ENCODE results near the gene KRTAP5-5.

DNA sequence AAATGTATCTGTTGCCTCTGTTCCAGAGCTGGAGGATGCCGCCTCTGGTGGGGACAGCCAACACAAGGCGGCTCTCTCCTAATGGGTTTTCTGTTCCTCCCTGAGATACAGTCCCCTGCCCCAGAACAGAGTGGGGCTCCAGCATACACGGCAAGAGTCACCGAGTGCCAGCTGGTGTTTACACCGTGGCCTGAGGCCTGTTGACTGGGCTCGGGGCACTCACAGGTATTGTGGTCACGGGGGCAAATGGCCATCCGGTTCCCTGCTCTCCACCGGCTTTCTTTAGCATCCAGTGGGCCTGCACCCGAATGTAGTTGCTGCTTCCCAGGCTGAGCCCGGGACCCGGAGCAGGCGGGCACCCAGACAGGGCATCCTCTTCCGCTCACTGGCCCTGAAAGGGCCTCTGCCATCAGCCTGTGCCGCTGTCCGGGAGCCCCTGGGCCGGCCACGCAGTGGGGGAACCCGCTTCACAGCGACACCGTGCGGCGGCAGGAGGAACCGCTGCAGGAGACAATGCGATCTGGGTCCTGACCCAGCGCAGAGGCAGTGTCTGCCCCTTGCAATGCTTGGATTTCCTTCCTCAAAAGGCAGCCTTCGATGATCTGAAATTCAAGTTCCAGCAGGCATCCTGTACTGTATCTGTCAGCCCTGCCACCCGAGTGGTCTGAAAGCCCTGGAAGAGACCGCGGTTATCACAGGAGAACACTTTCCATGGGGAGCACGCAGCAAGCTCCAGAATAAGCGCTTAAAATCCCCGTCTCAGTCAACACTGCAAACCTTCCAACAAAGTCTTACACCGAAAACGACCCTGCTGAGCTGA, 859 bp upstream of the KRTAP5-5 start:
- no peak for TF ChIP-seq POLR2AphosphoS5 (IDR thresholded peaks at IDR 0.05; ENCODE audit: borderline replicate concordance, low read depth, low read length)
- no peak for TF ChIP-seq EZH2 (IDR thresholded peaks at IDR 0.05)
- TF ChIP-seq FOXP2 (optimal IDR thresholded peaks at IDR 0.05; ENCODE audit: control extremely low read depth, extremely low read length, insufficient read depth), result no peak

Data from SK-N-MC (cell line).